Endothelial cell (in vitro differentiated cells): Measurements from ENCODE around the gene ZNF175. TPM values are rescaled to one million over a fixed set of nuclear protein-coding genes. Genes with fewer than 3 reads are reported as not detected.

Source experiments
- DNase-seq: peaks from one replicate; pipeline ENCODE4 v3.0.0; 2021; ENCODE audit warnings: low spot score
- H3K27ac Mint-ChIP-seq: one replicate; pipeline ENCODE4 v1.8.0; 2021; ENCODE audit warnings: mixed read lengths, inconsistent platforms; ENCODE audit not compliant: unreplicated experiment
- H3K27me3 Mint-ChIP-seq: one replicate; pipeline ENCODE4 v1.8.0; 2021; ENCODE audit warnings: mild to moderate bottlenecking, moderate library complexity, mixed read lengths, inconsistent platforms; ENCODE audit not compliant: unreplicated experiment
- H3K36me3 Mint-ChIP-seq: one replicate; pipeline ENCODE4 v1.8.0; 2021; ENCODE audit warnings: mild to moderate bottlenecking, low read depth, mixed read lengths, inconsistent platforms; ENCODE audit not compliant: unreplicated experiment
- H3K4me1 Mint-ChIP-seq: one replicate; pipeline ENCODE4 v1.8.0; 2021; ENCODE audit warnings: mild to moderate bottlenecking, mixed read lengths, inconsistent platforms; ENCODE audit not compliant: unreplicated experiment
- H3K4me3 Mint-ChIP-seq: one replicate; pipeline ENCODE4 v1.8.0; 2021; ENCODE audit warnings: mild to moderate bottlenecking, mixed read lengths, inconsistent platforms; ENCODE audit not compliant: unreplicated experiment
- H3K9me3 Mint-ChIP-seq: one replicate; pipeline ENCODE4 v1.8.0; 2021; ENCODE audit warnings: mixed read lengths, inconsistent platforms; ENCODE audit not compliant: unreplicated experiment
- total RNA-seq: library from RNA; stranded (reverse); fragmentation: NEBNext Ultra II Directional; extraction: Animal tissue kit (Norgen Biotek cat#: 25700); gene quantifications from one replicate; pipeline ENCODE4 v1.2.1, GENCODE V29; 2021; ENCODE audit not compliant: unreplicated experiment
- TF ChIP-seq, protein P1 (sequence below): fragments of 200-600 bp; sonication (generic); IDR thresholded peaks from one replicate; pipeline ENCODE4 v1.5.0; 2021; ENCODE audit warnings: antibody characterized with exemption; ENCODE audit not compliant: unreplicated experiment

Gene ZNF175
- total RNA-seq, 1 donor from 2014 or later = 18.3 TPM

DNA sequence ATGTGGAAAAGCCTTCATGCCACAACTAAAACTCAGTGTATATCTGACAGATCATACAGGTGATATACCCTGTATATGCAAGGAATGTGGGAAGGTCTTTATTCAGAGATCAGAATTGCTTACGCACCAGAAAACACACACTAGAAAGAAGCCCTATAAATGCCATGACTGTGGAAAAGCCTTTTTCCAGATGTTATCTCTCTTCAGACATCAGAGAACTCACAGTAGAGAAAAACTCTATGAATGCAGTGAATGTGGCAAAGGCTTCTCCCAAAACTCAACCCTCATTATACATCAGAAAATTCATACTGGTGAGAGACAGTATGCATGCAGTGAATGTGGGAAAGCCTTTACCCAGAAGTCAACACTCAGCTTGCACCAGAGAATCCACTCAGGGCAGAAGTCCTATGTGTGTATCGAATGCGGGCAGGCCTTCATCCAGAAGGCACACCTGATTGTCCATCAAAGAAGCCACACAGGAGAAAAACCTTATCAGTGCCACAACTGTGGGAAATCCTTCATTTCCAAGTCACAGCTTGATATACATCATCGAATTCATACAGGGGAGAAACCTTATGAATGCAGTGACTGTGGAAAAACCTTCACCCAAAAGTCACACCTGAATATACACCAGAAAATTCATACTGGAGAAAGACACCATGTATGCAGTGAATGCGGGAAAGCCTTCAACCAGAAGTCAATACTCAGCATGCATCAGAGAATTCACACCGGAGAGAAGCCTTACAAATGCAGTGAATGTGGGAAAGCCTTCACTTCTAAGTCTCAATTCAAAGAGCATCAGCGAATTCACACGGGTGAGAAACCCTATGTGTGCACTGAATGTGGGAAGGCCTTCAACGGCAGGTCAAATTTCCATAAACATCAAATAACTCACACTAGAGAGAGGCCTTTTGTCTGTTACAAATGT is 16.4 kb downstream of the ZNF175 start:
- no peaks in the 10 kb centered on the region for H3K9me3 Mint-ChIP-seq

DNA sequence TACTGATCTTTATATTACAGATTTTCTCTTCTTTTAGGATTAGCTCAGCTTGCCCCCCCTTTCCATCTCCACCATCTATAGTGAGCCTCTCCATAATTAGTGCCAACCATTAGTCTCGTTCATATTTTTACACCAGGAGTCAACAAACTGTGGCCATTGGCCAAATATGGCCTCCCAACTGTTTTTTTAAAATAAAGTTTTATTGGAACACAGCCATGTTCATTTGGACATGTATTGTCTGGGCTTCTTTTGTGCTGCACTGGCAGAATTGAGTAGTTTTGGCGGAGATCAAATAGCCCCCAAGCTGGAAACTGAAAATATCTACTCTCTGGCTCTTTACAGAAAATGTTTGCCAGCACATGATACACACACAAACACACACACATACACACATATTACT is 18.4 kb downstream of the ZNF175 start:
- H3K27me3 Mint-ChIP-seq = peaks cover 11% of the 10 kb centered on the region
- H3K27ac Mint-ChIP-seq = no peak overlapping the region
- H3K4me3 Mint-ChIP-seq = no peak overlapping the region
- TF ChIP-seq, protein P1, sequence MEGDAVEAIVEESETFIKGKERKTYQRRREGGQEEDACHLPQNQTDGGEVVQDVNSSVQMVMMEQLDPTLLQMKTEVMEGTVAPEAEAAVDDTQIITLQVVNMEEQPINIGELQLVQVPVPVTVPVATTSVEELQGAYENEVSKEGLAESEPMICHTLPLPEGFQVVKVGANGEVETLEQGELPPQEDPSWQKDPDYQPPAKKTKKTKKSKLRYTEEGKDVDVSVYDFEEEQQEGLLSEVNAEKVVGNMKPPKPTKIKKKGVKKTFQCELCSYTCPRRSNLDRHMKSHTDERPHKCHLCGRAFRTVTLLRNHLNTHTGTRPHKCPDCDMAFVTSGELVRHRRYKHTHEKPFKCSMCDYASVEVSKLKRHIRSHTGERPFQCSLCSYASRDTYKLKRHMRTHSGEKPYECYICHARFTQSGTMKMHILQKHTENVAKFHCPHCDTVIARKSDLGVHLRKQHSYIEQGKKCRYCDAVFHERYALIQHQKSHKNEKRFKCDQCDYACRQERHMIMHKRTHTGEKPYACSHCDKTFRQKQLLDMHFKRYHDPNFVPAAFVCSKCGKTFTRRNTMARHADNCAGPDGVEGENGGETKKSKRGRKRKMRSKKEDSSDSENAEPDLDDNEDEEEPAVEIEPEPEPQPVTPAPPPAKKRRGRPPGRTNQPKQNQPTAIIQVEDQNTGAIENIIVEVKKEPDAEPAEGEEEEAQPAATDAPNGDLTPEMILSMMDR = no peak
- H3K9me3 Mint-ChIP-seq = no peaks in the 10 kb centered on the region
- H3K36me3 Mint-ChIP-seq = peaks cover 39% of the 10 kb centered on the region
- peaks cover 4% of the 10 kb centered on the region for H3K4me1 Mint-ChIP-seq
- DNase-seq = no peak

More for the DNA sequence above, 16.4 kb downstream of the ZNF175 start:
- H3K4me1 Mint-ChIP-seq = no peaks in the 10 kb centered on the region
- H3K27me3 Mint-ChIP-seq = no peaks in the 10 kb centered on the region
- H3K27ac Mint-ChIP-seq = no peak overlapping the region
- DNase-seq = no peak
- H3K36me3 Mint-ChIP-seq = peaks cover 54% of the 10 kb centered on the region
- H3K4me3 Mint-ChIP-seq = peak overlapping the region; percentile 82
- TF ChIP-seq, protein P1 = no peak

DNA sequence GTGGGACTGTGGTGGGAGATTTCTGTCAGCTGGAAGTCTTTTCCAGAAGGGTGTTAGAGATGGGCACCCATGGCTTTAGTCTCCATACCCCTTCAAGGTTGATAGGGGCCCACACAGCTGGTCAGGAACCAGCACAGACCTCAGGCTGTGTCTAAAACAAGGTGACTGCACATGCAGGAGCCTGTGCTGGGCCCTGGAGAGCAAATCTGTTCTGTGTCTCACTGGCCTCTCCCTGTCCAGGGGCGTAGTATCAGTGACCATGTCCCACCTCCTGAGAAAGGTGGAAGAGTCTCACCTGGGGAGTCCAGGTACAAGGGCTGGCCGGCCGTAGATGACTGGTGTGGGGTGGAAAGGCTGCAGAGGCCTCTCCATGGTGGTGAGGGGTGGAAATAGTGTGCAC is 19.4 kb downstream of the ZNF175 start:
- TF ChIP-seq, protein P1 = no peak
- Mint-ChIP-seq H3K36me3 (peaks cover 40% of the 10 kb centered on the region), H3K9me3 (no peaks in the 10 kb centered on the region), H3K27ac (no peak overlapping the region), H3K4me1 (peaks cover 13% of the 10 kb centered on the region), H3K4me3 (no peak overlapping the region), H3K27me3 (peaks cover 13% of the 10 kb centered on the region)
- no peak for DNase-seq

DNA sequence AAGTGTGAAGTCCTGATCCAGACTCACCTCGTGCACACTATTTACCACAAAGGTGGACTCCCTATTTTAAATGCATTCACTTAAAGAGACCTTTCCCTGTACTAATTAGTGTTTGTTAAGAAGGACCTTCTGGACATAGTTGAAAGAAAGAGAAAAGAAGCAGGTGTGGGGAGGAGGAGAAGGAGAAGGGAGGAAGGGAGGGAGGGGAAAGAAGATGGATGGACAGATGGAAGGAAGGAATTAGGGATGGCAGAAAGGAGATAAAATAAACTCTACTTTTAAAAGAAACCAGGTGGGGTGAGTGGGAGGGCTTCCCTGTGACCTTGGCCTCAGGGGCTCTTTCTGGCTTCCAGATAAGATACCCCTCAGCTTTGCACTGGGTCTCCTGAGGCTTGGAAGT is 21.4 kb downstream of the ZNF175 start:
- TF ChIP-seq, protein P1 = no peak
- Mint-ChIP-seq H3K36me3 (peaks cover 21% of the 10 kb centered on the region), H3K27me3 (peaks cover 19% of the 10 kb centered on the region), H3K4me3 (peak overlapping the region; percentile 23), H3K4me1 (peaks cover 13% of the 10 kb centered on the region), H3K27ac (no peak overlapping the region), H3K9me3 (peaks cover 7% of the 10 kb centered on the region)
- no peak for DNase-seq
